Endothelial cell of hepatic sinusoid (primary cell): ENCODE results near the gene RPL34.
"Not testable (repeated sequence)": the region's sequence is repeated elsewhere in the genome, so short reads cannot be mapped to it uniquely, and the experiment has no call there.

Source experiments
- in situ Hi-C: cut with HindIII; loops from 2 replicates; pipeline ENCODE4 v1.10.0; 2017; ENCODE audit warnings: low sequenced_read_pairs

RPL34 gene

DNA sequence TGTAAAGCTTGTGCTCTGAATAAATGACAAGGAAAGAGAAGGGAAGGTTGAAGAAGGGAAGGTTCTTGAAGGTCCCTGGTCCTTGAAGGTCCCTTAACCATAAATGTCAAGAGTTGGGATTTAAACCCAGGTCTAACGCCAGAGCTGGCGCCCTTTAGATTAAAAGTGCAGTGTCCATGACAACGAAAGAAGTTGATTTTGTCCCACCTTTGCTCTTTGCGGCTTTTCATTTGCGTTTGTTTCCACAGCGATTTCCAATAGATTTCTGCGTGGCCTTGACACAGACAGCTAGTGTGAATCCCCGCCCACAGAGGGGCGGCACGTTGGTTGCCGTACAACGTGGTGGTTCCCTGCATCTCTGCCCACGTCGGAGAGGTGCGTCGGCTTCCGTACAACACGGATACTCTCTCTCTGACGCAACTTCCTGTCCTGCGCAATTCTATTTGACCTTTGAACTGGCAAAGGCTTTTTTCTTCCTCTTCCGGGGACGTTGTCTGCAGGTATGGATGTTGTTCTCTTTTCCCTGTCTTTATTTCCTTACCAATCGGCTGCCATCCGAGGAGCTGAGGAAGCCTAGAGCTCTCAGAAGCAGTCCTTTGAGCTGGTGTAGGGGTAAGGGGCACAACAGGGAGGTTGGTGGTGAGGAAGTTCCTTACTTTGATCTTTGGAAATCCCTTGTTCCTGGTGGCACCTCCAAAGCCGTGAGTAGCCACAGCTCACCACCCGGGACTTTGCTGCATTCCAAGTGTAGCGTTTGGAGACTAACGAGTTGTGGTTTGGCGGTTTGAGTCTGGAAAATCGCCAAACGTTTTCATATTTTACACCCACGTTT, at the start of gene RPL34:
Gene RPL34, plus strand, starts transcription at position 476 of the 832 bp plus-strand sequence. CDS start 1,384 bp downstream, outside the sequence.
- in situ Hi-C loops = no loop called here

DNA sequence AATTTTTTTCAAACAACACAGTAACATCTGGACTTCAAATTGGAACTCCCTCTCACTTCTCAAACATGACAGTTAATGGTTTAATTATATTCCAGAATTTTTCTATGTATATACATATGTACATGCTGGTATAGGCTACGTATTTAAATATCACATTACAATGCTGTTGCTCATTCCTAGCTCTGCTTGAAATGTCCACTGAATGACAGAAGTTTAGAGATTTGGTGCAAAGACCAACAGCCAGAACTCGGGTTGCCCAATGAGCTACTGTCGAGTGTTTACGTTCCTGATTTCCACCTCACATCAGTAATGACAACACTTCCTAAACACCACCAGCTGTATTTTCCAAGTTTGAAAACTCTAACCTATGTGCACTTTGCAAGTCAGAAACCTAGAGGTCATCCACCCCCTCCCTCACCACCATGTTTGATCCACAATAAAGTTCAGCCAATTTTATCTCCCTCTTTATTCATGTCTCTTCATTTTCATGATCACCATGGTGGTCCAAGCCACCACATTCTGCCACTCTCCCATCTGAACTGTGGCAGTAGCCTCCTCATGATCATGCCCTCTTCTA, 49.3 kb upstream of the RPL34 start:
- in situ Hi-C loops = no loop called here

DNA sequence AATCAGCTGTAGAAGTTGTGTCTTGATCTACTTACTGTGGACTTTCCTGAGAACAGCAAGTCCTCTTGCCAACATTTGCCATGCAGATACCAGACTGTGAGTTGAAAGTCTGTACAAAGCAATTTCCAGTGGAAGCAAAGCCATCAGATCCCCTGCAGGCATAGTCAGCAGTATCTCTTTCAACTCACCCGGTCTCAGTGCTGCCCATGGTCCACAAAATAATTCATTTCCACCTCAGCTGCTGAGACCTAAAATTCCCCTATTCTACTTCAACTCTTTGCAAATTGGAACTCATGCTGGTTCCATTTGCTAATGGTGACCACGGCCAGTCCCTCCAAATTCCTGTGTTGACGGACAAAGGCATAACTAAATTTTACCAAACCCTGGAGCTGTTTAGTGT, 46.0 kb upstream of the RPL34 start:
- in situ Hi-C loops = no loop called here

DNA sequence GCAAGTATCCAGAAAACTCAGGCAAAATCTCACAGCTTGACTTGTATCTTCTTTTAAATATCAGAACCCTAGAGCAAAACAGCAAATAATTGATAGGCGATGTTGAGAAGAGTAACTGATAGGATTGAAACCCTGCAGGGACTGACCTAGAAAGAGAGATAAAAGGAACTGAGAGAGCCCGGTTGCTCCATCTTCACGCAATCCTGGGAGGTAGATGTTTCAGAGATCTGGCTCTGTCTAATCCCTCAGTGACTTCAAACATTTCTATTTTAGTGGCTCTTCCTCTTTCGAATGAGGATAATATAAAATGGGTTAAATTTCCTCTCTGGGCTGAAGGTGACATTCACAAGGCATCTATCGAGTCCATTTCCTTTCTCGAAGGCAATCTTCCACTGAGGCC, 39.3 kb upstream of the RPL34 start:
- in situ Hi-C loops = no loop called here

DNA sequence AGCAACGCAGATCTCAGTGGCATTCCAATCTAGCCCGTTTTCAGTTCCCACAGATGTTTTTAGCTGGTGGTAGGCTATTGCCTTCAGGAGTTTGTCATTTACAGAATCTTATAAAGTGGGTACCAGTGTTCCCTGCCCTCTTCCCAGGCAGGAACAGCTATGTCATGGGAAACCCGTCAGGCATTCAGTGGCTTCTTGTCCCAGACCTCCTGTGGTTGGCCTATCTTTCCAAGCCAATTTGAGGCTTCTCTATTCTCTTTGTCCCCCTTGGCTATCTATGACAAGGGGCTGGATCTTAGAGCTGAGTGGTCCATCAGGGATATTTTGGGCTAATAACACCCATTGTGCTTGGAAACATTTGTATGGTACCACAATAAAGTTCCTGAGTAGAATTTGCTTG, 33.6 kb upstream of the RPL34 start:
- in situ Hi-C loops = no loop called here

DNA sequence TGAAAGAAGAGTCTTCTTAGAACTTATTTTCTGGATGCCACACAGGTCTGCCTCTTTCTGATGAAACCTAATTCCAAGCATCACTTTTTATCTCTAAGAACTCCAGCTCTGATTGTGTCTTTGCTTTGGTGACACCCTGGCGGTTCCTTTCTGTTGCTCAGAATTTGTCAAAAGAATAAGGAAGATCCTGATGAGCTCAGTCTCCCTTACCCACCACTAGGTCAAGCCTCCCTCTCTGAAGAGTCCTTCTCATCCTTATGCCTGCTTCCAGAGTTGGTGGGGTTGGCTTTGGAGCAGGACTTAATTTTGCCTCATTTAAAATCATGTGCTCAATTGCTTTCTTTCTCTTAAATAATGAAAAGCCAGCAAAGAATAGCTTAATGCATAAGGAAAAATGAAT, 31.5 kb upstream of the RPL34 start:
- in situ Hi-C loops = no loop called here

DNA sequence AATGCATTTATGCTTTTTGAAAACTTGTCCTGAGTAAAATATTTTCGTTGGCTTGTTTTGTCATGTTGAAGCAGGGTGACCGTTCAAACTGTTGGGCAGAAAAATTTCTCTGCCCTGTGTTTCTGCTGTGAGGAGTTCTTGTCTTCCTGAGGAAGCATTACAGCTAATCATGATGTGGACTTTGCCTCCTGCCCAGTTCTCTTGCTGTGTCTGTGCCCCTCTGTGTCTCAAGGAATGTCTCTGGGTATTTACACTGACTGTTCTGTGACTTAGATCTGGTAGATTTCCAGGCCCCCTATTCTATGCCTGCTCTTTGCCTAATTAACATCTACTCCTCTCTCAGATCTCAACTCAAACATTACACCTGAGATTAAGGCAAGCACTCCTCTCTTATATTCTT, 30.4 kb upstream of the RPL34 start:
- in situ Hi-C loops = no loop called here

DNA sequence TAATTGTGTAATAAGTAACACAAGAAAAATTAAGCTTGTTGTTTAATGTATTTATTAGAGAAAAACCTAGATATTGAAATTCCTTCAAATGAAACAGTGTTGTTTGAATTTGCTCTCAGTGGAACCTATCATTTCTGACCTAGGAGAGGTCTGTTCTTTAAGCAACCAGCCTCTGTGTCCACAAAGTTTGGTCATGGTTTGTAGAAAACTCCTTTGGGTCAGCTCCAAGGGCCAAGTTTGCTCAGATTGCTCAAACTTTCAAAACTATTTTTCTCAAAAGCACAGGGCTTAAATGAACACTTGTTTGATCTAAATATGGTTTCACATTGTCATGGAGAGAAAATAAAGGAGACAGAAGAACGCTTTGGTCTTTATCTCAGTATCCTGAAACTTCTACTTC, 29.6 kb upstream of the RPL34 start:
- in situ Hi-C loops = no loop called here

DNA sequence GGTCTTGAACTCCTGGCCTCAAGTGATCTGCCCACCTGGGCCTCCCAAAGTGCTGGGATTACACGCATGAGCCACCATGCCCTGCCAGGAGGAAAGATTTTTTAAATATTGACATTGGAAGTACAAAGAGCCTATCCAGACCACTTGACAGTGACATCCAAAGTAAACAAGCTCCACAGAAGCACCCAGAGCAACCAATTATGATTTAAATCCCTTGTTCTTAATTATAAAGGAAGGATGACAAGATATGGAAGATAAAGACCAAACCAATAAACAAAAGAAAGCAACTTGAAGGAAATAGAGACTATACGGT, 27.7 kb upstream of the RPL34 start:
- in situ Hi-C loops = no loop called here

DNA sequence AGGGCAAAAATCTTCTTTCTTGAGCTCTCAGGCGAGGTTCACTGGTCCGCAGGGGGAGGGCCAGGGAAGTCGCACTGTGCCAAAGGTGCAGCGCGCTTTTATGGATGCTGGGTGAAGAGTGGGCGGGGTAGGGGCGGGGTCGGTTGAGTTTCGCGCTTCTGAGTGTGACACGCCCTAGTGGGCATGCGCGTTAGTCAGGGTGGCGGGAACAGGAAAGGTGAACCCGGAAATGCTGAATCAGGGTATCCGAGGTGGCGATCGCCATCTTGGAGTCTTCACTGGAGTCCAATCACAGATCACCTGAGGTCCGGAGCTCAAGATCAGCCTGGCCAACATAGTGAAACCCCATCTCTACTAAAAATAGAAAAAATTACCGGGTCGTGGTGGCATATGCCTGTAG, 26.1 kb upstream of the RPL34 start:
- in situ Hi-C loops = not testable (repeated sequence)

DNA sequence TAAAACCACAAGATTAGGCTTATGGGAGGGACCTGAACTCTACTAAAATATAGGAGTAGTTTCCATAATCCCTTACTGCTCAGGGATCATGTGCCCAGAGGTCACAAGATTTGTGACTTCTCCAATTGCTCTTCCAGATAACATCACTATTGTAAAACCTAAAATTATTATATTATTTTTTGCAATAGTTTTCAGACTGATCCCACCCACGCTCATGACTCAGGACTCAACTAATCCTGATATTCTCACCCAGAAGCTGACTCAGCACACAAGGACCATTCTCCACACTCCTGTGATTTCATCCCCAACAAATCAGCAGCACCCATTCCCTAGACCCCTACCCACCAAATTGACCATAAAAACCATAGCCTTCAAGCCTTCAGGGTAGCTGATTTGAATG, 24.0 kb upstream of the RPL34 start:
- in situ Hi-C loops = no loop called here

DNA sequence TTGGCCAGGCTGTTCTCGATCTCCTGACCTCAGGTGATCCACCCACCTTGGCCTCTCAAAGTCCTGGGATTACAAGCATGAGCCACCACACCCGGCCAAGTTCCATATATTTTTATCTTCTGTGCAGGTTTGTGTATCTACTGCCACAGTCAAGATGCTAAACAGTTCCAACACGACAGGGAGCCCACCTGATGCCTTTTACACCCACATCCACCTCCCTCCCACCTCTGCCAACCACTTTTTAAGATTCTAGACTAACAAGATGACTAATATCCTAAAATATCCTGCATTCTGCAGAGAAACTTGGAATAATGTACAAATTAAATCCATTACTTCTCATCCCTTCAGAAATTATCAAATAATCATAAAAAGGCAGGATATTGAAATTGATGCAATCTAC, 19.3 kb upstream of the RPL34 start:
- in situ Hi-C loops = no loop called here

DNA sequence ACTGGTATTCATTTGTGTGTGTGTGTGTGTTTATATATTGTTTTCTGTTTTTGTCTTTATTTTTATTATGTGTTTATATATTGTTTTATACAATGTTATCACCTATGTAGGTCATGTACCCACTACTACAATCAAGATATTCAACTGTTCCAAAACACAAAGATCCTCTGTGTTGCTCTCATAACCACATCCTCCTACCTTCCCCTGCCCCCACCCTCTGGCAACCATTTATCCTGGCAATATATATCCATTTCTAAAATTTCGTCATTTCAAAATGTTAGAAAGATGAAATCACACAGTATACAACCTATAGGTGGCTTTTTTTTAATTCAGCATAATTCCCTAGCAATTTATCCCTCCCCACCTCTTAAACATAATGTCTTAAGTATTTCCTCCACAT, 18.8 kb upstream of the RPL34 start:
- in situ Hi-C loops = no loop called here

DNA sequence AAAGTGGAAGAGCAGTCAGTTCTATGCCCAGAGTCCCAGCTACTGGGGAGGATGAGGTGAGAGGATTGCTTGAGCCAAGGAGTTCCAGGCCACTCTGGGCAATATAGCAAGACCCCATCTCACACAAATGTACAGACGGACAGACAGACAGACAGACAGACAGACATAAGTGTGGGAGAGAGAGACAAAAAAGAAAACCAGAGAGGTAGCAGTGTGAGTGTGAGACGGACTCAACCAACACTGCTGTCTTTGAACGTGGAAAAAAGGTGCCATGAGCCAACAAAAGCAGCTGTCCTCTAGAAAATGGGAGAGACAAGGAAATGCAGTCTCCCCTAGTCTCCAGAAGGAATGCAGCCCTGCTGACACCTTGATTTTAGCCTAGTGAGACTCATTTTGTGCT, 18.2 kb upstream of the RPL34 start:
- in situ Hi-C loops = no loop called here

DNA sequence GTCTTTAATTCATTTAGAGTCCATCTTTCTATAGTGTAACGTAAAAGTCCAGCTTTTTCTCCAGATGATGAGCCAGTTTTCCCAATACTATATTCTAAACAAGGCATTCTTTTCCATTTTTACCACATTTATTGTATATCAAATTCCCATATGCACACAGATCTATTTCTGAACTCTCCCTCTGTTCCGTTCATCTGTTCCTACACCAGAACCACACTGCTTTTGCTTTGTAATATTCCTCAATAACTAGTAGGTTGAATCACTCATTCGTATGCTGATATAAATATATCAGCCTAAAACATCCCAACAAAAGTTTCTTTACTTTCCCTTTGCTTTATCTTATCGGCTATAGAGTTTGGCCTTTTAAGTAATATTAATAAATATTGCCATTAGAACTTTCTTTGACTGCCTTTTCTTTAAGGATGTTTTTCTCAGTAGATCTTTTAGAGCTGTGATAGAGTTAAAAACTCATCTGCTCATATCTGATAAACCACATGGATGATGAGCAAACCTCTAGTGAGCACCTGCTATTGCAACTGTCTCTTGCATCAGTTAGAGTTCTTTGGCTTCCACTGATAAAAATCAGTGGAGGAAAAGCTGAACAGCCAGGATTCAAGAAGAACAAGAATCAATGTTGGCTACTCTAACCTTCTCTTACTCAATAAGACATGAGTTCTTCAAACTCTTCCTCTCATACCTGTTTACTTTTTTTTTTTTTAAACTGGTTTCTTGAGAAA, 13.1 kb upstream of the RPL34 start:
- in situ Hi-C loops = no loop called here

DNA sequence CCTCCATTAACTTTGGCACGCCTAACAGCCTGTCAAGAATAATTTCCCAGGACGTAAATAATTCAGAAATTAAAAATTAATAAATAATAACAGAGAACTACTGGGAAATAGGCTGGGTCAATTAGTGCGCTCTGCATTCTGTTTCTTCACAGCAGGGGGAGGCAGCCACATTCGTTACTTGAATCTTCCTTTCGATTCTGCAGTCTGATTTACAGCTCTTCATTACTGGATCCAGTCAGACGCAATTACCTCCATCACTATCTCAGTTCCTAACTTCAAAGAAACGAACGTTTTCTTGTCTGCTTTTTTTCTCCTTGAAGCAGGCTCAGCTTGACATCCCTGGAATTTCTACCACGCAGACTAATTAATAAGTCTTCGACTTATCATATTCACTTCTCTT, 9.0 kb upstream of the RPL34 start:
- in situ Hi-C loops = no loop called here

DNA sequence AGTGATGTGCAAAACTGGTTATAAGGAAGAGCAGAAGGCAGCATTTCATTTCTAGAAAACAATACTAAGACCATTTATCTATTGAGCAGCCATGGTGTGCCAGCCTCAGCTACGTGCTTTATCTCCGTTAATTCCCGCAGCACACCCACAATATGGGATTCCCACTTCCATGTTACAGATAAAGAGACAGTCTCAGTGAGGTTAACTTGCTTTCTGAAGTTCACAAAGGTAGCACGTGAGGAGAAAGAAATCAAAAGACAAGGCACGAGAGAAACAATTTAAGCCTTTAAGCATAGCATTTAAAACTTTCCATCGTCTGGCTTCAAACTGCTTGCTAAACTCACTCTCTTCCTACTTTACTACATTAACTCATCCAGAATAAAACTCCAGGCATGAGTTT, 8.0 kb upstream of the RPL34 start:
- in situ Hi-C loops = no loop called here

DNA sequence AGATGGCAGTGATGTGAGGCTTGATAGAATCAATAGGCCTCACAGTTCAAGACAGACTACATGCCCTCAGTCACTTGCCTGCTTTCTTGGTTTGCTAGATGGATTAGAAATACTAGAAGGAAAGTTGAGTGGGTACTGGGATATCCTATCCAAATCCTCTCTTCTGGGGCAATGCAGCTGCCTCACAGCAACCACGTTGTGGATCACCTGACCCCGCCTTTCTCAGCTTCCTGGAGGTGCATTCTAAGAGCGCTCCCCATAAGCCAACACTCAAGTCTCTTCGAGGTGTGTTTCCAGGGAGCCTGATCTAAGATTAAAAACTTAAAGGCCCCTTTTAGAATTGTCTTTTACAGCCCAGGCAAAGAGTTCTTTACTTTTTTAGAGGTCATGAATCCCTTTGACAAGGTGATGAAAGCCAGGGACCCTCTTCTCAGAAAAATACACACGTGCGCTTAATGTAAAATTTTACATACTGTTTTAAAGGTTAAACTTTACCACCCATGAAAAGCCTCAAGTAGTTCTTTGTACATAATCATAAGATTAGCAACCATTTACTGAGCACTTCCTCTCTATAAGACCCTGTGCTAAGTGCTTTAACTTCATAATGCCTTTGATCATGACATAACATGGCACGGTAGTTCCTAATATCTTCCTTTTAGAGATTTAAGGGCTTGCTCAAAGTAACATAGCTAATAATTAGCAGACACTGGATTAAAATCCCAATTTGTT, 840 bp upstream of the RPL34 start:
- in situ Hi-C loops = no loop called here

DNA sequence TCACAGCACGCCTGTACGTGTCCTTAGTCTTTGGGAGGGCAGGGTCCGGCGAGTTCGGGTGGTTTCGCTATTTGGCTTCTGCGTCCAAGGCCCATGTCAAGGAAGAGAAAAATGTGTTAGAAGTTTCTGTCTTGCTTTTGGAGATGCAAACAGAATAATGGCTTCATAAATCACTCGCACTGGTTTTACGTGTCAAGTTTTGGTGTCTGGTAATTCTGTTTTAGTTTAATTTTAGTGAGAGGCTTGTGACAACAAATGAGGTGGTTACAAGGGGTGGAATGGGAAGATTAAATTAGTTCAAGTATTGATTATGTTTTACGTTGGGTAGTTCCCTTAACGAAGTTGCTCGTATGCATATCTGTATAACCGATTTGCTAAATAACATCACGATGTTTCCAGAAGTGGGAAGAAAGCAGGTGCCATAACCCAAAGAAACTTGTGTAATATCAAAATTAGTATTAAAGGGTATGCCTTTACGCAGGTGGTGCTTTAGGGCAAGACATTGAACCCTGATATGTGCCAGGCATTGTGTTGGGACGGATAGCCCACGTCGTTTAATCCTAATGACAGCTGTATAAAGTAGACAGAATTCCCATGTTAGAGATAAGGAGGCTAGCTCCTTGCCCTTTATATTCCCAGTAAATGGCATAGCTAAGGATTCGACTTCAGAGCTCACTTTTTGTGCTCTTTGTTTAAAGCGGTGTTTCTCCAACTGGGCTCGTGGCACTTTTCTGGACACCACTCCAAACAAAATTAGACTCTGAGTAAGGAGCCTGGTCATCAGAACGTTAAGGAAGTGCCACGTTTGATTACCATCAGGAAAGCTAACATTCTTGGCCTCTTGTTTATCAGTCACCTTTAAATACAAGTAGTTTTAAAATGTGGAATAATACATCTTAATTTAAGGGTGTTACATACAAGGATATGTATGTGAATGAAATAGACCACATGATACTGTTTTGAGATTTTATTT, 843 bp downstream of the RPL34 start:
- in situ Hi-C loops = no loop called here

DNA sequence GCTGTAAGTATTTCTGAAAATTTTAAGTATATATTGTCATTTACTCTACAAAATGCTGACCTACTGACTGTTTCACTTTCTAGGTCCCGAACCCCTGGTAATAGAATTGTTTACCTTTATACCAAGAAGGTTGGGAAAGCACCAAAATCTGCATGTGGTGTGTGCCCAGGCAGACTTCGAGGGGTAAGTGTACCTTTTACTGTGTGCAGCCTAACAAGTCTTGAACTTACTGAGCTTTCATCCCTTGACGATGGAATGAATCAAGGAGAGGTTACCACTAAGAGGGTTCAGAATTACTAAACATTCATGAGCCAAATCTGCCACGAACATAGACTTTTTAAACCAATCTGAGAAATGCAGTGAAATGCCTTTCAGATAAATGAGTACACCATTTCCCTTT, 1.6 kb downstream of the RPL34 start:
- in situ Hi-C loops = no loop called here
